K562 (cell line): ENCODE data around the gene TXNRD2. TPM values are rescaled to one million over a fixed set of nuclear protein-coding genes. Genes with fewer than 3 reads are reported as not detected.

Experiments used
- DPF2 ChIP-seq: fragments of 450-650 bp; IDR thresholded peaks from 2 replicates; pipeline ENCODE4 v1.6.1; 2016
- ELF4 ChIP-seq: fragments of 450-650 bp; formaldehyde crosslinking; IDR thresholded peaks from 2 replicates; pipeline ENCODE4 v1.4.0; 2022; ENCODE audit warnings: missing genetic modification characterization
- IRF2 ChIP-seq: sonication (generic); formaldehyde crosslinking; IDR thresholded peaks from 2 replicates; pipeline ENCODE4 v1.8.1; 2022; ENCODE audit warnings: mild to moderate bottlenecking, missing genetic modification reagents
- NR2F6 ChIP-seq: fragments of 450-650 bp; formaldehyde crosslinking; IDR thresholded peaks from 2 replicates; pipeline ENCODE4 v1.4.0; 2020; ENCODE audit warnings: mild to moderate bottlenecking
- SRSF3 ChIP-seq: fragments of 200-400 bp; formaldehyde crosslinking; IDR thresholded peaks from 2 replicates; pipeline ENCODE4 v1.6.1; 2016; ENCODE audit warnings: mild to moderate bottlenecking, low read length, moderate library complexity; ENCODE audit not compliant: insufficient read depth
- TCF7L2 ChIP-seq: fragments of 150-350 bp; IDR thresholded peaks from 2 replicates; pipeline ENCODE4 v1.6.1; 2016; ENCODE audit warnings: low read depth, mild to moderate bottlenecking, low read length, moderate library complexity
- ZNF263 ChIP-seq: sonication (generic); formaldehyde crosslinking; IDR thresholded peaks from 2 replicates; pipeline ENCODE4 v1.8.0; 2022; ENCODE audit warnings: mild to moderate bottlenecking, missing genetic modification reagents, borderline replicate concordance
- polyA plus RNA-seq, 8 experiments: library from polyadenylated mRNA; depleted of rRNA in 4 of 8; stranded (reverse) in 5 of 8; unstranded in 3 of 8; fragments of >200 nt; fragmentation: Nextera tagmentation in 2 of 8; fragmentation: Illumina TruSeq in 1 of 8; extraction: Ambion mirVana in 2 of 8; extraction: Trizol in 1 of 8; gene quantifications; 2 replicates each; pipeline versions ENCODE4 v1.2.1 to v1.2.3, GENCODE V29; 2011 to 2014; ENCODE audit warnings: inconsistent platforms in 1 of 8, missing spikeins in 1 of 8
- total RNA-seq, 7 experiments: library from RNA; depleted of rRNA in 6 of 7; stranded (reverse); fragments of >200 nt in 6 of 7; fragmentation: Illumina TruSeq in 2 of 7; extraction: Trizol in 2 of 7; gene quantifications; 2 replicates each; pipeline versions ENCODE4 v1.2.1 to v1.2.3, GENCODE V29; 2011 to 2021; ENCODE audit warnings: low replicate concordance in 1 of 7
- TF ChIP-seq, protein P1 (sequence below): fragments of 200-600 bp; sonication (generic); IDR thresholded peaks from one replicate; pipeline ENCODE4 v1.6.1; 2012; ENCODE audit warnings: mild to moderate bottlenecking, low read depth, low read length, inconsistent platforms
- TF ChIP-seq, protein P2 (sequence below): sonication (generic); formaldehyde crosslinking; IDR thresholded peaks from 2 replicates; pipeline ENCODE4 v1.8.0; 2023; ENCODE audit warnings: mild to moderate bottlenecking, missing genetic modification reagents
- TF ChIP-seq, protein P3 (sequence below), 3 experiments: fragments of 200-800 bp in 1 of 3; fragments of 250-450 bp in 1 of 3; fragments of 450-650 bp in 1 of 3; sonication (Bioruptor Pico) in 1 of 3; sonication (Bioruptor generic) in 1 of 3; formaldehyde crosslinking in 1 of 3; IDR thresholded peaks; 2 replicates each; pipeline versions ENCODE4 v1.6.1 to v1.8.0; 2016 to 2022; ENCODE audit warnings: mild to moderate bottlenecking in 2 of 3, missing genetic modification characterization in 2 of 3, missing compliant biosample characterization in 1 of 3, moderate library complexity in 1 of 3

The TXNRD2 gene
- total and polyA plus RNA-seq, 9 of the 15 experiments (the other 6 are each of a cell fraction or from before 2014, with no cell fraction given) = 3.3 to 80.2 (median 49.4) TPM

DNA sequence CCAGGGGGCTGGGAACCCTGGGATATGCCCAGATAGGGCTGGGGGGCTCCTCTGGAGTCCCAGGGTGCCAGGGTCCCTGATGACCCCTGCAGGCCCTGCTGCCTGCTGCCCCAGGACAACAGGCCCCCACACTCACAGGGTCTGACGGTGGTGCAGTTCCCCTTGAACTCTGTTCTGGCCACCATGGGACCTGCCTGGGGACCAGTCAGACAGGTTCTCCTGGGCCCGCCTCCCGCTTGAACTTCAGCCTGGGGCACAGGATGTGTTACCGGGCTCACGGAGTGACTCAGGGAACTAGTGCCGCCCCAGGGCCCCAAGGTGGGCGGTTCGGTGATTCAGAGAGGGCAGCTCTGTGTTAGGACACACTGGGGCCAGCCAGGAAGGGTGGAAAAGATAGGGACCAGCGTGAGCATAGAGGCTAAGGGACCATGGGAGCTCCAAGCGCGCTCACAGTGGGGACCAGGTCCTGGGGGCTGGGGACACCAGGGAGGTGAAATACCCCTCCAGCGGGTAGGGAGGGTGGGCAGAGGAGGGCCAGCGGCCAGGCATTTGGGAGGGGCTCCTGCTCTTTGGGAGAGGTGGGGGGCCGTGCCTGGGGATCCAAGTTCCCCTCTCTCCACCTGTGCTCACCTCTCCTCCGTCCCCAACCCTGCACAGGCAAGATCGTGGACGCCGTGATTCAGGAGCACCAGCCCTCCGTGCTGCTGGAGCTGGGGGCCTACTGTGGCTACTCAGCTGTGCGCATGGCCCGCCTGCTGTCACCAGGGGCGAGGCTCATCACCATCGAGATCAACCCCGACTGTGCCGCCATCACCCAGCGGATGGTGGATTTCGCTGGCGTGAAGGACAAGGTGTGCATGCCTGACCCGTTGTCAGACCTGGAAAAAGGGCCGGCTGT lies 21.5 kb upstream of the TXNRD2 start (continued):
- no peak for TF ChIP-seq IRF2 (CRISPR knock-in tag)
- TF ChIP-seq TCF7L2 = no peak
- TF ChIP-seq ZNF263 (CRISPR knock-in tag) = no peak
- no peak for TF ChIP-seq ELF4 (CRISPR knock-in tag)
- no peak for TF ChIP-seq SRSF3
- TF ChIP-seq, protein P1, sequence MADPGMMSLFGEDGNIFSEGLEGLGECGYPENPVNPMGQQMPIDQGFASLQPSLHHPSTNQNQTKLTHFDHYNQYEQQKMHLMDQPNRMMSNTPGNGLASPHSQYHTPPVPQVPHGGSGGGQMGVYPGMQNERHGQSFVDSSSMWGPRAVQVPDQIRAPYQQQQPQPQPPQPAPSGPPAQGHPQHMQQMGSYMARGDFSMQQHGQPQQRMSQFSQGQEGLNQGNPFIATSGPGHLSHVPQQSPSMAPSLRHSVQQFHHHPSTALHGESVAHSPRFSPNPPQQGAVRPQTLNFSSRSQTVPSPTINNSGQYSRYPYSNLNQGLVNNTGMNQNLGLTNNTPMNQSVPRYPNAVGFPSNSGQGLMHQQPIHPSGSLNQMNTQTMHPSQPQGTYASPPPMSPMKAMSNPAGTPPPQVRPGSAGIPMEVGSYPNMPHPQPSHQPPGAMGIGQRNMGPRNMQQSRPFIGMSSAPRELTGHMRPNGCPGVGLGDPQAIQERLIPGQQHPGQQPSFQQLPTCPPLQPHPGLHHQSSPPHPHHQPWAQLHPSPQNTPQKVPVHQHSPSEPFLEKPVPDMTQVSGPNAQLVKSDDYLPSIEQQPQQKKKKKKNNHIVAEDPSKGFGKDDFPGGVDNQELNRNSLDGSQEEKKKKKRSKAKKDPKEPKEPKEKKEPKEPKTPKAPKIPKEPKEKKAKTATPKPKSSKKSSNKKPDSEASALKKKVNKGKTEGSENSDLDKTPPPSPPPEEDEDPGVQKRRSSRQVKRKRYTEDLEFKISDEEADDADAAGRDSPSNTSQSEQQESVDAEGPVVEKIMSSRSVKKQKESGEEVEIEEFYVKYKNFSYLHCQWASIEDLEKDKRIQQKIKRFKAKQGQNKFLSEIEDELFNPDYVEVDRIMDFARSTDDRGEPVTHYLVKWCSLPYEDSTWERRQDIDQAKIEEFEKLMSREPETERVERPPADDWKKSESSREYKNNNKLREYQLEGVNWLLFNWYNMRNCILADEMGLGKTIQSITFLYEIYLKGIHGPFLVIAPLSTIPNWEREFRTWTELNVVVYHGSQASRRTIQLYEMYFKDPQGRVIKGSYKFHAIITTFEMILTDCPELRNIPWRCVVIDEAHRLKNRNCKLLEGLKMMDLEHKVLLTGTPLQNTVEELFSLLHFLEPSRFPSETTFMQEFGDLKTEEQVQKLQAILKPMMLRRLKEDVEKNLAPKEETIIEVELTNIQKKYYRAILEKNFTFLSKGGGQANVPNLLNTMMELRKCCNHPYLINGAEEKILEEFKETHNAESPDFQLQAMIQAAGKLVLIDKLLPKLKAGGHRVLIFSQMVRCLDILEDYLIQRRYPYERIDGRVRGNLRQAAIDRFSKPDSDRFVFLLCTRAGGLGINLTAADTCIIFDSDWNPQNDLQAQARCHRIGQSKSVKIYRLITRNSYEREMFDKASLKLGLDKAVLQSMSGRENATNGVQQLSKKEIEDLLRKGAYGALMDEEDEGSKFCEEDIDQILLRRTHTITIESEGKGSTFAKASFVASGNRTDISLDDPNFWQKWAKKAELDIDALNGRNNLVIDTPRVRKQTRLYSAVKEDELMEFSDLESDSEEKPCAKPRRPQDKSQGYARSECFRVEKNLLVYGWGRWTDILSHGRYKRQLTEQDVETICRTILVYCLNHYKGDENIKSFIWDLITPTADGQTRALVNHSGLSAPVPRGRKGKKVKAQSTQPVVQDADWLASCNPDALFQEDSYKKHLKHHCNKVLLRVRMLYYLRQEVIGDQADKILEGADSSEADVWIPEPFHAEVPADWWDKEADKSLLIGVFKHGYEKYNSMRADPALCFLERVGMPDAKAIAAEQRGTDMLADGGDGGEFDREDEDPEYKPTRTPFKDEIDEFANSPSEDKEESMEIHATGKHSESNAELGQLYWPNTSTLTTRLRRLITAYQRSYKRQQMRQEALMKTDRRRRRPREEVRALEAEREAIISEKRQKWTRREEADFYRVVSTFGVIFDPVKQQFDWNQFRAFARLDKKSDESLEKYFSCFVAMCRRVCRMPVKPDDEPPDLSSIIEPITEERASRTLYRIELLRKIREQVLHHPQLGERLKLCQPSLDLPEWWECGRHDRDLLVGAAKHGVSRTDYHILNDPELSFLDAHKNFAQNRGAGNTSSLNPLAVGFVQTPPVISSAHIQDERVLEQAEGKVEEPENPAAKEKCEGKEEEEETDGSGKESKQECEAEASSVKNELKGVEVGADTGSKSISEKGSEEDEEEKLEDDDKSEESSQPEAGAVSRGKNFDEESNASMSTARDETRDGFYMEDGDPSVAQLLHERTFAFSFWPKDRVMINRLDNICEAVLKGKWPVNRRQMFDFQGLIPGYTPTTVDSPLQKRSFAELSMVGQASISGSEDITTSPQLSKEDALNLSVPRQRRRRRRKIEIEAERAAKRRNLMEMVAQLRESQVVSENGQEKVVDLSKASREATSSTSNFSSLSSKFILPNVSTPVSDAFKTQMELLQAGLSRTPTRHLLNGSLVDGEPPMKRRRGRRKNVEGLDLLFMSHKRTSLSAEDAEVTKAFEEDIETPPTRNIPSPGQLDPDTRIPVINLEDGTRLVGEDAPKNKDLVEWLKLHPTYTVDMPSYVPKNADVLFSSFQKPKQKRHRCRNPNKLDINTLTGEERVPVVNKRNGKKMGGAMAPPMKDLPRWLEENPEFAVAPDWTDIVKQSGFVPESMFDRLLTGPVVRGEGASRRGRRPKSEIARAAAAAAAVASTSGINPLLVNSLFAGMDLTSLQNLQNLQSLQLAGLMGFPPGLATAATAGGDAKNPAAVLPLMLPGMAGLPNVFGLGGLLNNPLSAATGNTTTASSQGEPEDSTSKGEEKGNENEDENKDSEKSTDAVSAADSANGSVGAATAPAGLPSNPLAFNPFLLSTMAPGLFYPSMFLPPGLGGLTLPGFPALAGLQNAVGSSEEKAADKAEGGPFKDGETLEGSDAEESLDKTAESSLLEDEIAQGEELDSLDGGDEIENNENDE = peak; percentile 71
- TF ChIP-seq, protein P2, sequence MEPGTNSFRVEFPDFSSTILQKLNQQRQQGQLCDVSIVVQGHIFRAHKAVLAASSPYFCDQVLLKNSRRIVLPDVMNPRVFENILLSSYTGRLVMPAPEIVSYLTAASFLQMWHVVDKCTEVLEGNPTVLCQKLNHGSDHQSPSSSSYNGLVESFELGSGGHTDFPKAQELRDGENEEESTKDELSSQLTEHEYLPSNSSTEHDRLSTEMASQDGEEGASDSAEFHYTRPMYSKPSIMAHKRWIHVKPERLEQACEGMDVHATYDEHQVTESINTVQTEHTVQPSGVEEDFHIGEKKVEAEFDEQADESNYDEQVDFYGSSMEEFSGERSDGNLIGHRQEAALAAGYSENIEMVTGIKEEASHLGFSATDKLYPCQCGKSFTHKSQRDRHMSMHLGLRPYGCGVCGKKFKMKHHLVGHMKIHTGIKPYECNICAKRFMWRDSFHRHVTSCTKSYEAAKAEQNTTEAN = no peak
- TF ChIP-seq, protein P3, sequence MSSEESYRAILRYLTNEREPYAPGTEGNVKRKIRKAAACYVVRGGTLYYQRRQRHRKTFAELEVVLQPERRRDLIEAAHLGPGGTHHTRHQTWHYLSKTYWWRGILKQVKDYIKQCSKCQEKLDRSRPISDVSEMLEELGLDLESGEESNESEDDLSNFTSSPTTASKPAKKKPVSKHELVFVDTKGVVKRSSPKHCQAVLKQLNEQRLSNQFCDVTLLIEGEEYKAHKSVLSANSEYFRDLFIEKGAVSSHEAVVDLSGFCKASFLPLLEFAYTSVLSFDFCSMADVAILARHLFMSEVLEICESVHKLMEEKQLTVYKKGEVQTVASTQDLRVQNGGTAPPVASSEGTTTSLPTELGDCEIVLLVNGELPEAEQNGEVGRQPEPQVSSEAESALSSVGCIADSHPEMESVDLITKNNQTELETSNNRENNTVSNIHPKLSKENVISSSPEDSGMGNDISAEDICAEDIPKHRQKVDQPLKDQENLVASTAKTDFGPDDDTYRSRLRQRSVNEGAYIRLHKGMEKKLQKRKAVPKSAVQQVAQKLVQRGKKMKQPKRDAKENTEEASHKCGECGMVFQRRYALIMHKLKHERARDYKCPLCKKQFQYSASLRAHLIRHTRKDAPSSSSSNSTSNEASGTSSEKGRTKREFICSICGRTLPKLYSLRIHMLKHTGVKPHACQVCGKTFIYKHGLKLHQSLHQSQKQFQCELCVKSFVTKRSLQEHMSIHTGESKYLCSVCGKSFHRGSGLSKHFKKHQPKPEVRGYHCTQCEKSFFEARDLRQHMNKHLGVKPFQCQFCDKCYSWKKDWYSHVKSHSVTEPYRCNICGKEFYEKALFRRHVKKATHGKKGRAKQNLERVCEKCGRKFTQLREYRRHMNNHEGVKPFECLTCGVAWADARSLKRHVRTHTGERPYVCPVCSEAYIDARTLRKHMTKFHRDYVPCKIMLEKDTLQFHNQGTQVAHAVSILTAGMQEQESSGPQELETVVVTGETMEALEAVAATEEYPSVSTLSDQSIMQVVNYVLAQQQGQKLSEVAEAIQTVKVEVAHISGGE (CRISPR knock-in tag; IDR thresholded peaks at IDR 0.05) = peak in 1 of 3 experiments; percentile 15; a peak in 1 of 6 replicates
- no peak for TF ChIP-seq NR2F6 (CRISPR knock-in tag)
- TF ChIP-seq DPF2 = no peak
